HL-60 (cell line): ENCODE data around the gene POC1B.

Experiments used
- DNase-seq, 2 experiments: peaks; one replicate each; pipeline ENCODE4 v3.0.0-alpha.2; 2010 to 2020; ENCODE audit warnings: low read depth in 1 of 2, low spot score in 1 of 2
- H3K27ac ChIP-seq: fragments of 250-450 bp; sonication (Bioruptor Pico); replicated peaks from 2 replicates; pipeline ENCODE4 v1.5.1; 2020; ENCODE audit warnings: mild to moderate bottlenecking, moderate library complexity
- H3K27me3 ChIP-seq: fragments of 250-450 bp; sonication (Bioruptor Pico); 2 replicates; pipeline ENCODE4 v1.5.1; 2021; ENCODE audit warnings: mild to moderate bottlenecking, moderate library complexity; ENCODE audit not compliant: insufficient read depth, poor library complexity, severe bottlenecking
- H3K4me3 ChIP-seq: replicated peaks from 2 replicates; pipeline ENCODE4 v1.5.1; 2011; ENCODE audit warnings: mild to moderate bottlenecking, control low read depth, low read length; ENCODE audit not compliant: insufficient read depth
- CTCF ChIP-seq: IDR thresholded peaks from one replicate; pipeline ENCODE4 v1.5.1; 2011; ENCODE audit warnings: low read length, control low read depth, inconsistent platforms; ENCODE audit not compliant: insufficient read depth
- GABPA ChIP-seq: IDR thresholded peaks from 2 replicates; pipeline ENCODE4 v1.6.1; 2012; ENCODE audit warnings: low read depth
- POLR2AphosphoS5 ChIP-seq: IDR thresholded peaks from 2 replicates; pipeline ENCODE4 v1.6.1; 2012; ENCODE audit warnings: low read depth
- REST ChIP-seq: IDR thresholded peaks from 2 replicates; pipeline ENCODE4 v1.6.1; 2012; ENCODE audit warnings: low read depth; ENCODE audit not compliant: insufficient replicate concordance
- SPI1 ChIP-seq: IDR thresholded peaks from 2 replicates; pipeline ENCODE4 v1.6.1; 2012; ENCODE audit warnings: low read depth, mild to moderate bottlenecking, borderline replicate concordance

The POC1B gene

GRCh38 chr12:89523393-89523792 is 2.5 kb downstream of the POC1B start:
- no peak for DNase-seq
- Histone ChIP-seq H3K4me3 (no peak overlapping the region), H3K27ac (no peak overlapping the region), H3K27me3 (no peaks in the 10 kb centered on the region)
- no peak for TF ChIP-seq POLR2AphosphoS5
- no peak for TF ChIP-seq GABPA
- TF ChIP-seq SPI1 = no peak
- TF ChIP-seq REST = no peak
- TF ChIP-seq CTCF = no peak

- TF ChIP-seq CTCF = no peak
- TF ChIP-seq POLR2AphosphoS5 = no peak
- no peak for TF ChIP-seq GABPA
- TF ChIP-seq REST = no peak
- no peak for TF ChIP-seq SPI1
- no peak overlapping the region for H3K4me3 ChIP-seq
- H3K27ac ChIP-seq = no peak overlapping the region
- no peaks in the 10 kb centered on the region for H3K27me3 ChIP-seq
- no peak for DNase-seq
Observed at GRCh38 chr12:89521364-89522223, 4.3 kb downstream of the POC1B start.

GRCh38 chr12:89517720-89518119 is 8.1 kb downstream of the POC1B start:
- no peak for DNase-seq
- Histone ChIP-seq H3K4me3 (no peak overlapping the region), H3K27ac (no peak overlapping the region), H3K27me3 (no peaks in the 10 kb centered on the region)
- no peak for TF ChIP-seq REST
- no peak for TF ChIP-seq CTCF
- TF ChIP-seq POLR2AphosphoS5 = no peak
- TF ChIP-seq SPI1 = no peak
- no peak for TF ChIP-seq GABPA
